GM23338 (cell line): ENCODE data around the gene PRR29. TPM values are rescaled to one million over a fixed set of nuclear protein-coding genes. Genes with fewer than 3 reads are reported as not detected.

ENCODE experiments used
- ATAC-seq: fragments of 200-7000 bp; cut with Tn5 transposase; 3 replicates; pipeline ENCODE4 v1.9.1; 2020
- DNase-seq: peaks from one replicate; pipeline ENCODE4 v3.0.0-alpha.2; 2015; ENCODE audit warnings: low spot score
- H2AFZ ChIP-seq: fragments of 200-600 bp; sonication (generic); 2 replicates; pipeline ENCODE4 v1.8.0; 2016; ENCODE audit warnings: antibody characterized with exemption, mild to moderate bottlenecking, moderate library complexity
- H3F3A ChIP-seq: fragments of 200-600 bp; sonication (generic); replicated peaks from 2 replicates; pipeline ENCODE4 v1.8.0; 2017; ENCODE audit warnings: antibody characterized with exemption, mixed run types, low read depth
- H3K27ac ChIP-seq: fragments of 200-600 bp; sonication (generic); 2 replicates; pipeline ENCODE4 v1.6.1; 2016; ENCODE audit warnings: low read depth
- H3K27me3 ChIP-seq: fragments of 200-600 bp; sonication (generic); 2 replicates; pipeline ENCODE4 v1.8.0; 2016; ENCODE audit warnings: mild to moderate bottlenecking, mixed run types, moderate library complexity; ENCODE audit not compliant: insufficient read depth
- H3K36me3 ChIP-seq: fragments of 200-600 bp; sonication (generic); 2 replicates; pipeline ENCODE4 v1.8.0; 2016; ENCODE audit warnings: mild to moderate bottlenecking; ENCODE audit not compliant: insufficient read depth
- H3K4me1 ChIP-seq: fragments of 200-600 bp; sonication (generic); 2 replicates; pipeline ENCODE4 v1.8.0; 2016; ENCODE audit warnings: mild to moderate bottlenecking, moderate library complexity; ENCODE audit not compliant: insufficient read depth
- H3K4me2 ChIP-seq: fragments of 200-600 bp; sonication (generic); 2 replicates; pipeline ENCODE4 v1.7.1; 2017; ENCODE audit warnings: mixed run types
- H3K4me3 ChIP-seq: fragments of 200-600 bp; sonication (generic); 2 replicates; pipeline ENCODE4 v1.6.1; 2016; ENCODE audit warnings: mixed run types
- H3K79me2 ChIP-seq: fragments of 200-600 bp; sonication (generic); replicated peaks from 2 replicates; pipeline ENCODE4 v1.8.0; 2017; ENCODE audit warnings: mild to moderate bottlenecking; ENCODE audit not compliant: insufficient read depth
- H3K9me2 ChIP-seq: fragments of 200-600 bp; sonication (generic); 2 replicates; pipeline ENCODE4 v1.8.0; 2017; ENCODE audit not compliant: insufficient read depth
- H4K20me1 ChIP-seq: fragments of 200-600 bp; sonication (generic); replicated peaks from 2 replicates; pipeline ENCODE4 v1.8.0; 2017; ENCODE audit warnings: mild to moderate bottlenecking; ENCODE audit not compliant: insufficient read depth
- H3K27ac Mint-ChIP-seq: 2 replicates; pipeline ENCODE4 v1.8.0; 2020; ENCODE audit warnings: inconsistent platforms, mild to moderate bottlenecking, moderate library complexity, mixed read lengths
- H3K27me3 Mint-ChIP-seq: 3 replicates; pipeline ENCODE4 v1.8.0; 2022; ENCODE audit warnings: low read depth, mild to moderate bottlenecking, moderate library complexity, mixed read lengths, inconsistent platforms; ENCODE audit not compliant: insufficient read depth, poor library complexity
- H3K36me3 Mint-ChIP-seq: 3 replicates; pipeline ENCODE4 v1.8.0; 2021; ENCODE audit warnings: low read depth, mild to moderate bottlenecking, inconsistent platforms, moderate library complexity, mixed read lengths
- H3K4me1 Mint-ChIP-seq: 3 replicates; pipeline ENCODE4 v1.8.0; 2020; ENCODE audit warnings: mild to moderate bottlenecking, inconsistent platforms, mixed read lengths
- H3K4me3 Mint-ChIP-seq: 3 replicates; pipeline ENCODE4 v1.8.0; 2021; ENCODE audit warnings: moderate library complexity, mild to moderate bottlenecking, inconsistent platforms, mixed read lengths
- H3K9me3 Mint-ChIP-seq: 3 replicates; pipeline ENCODE4 v1.8.0; 2020; ENCODE audit warnings: moderate library complexity, mild to moderate bottlenecking, inconsistent platforms, mixed read lengths
- EZH2 ChIP-seq: fragments of 200-600 bp; sonication (generic); IDR thresholded peaks from one replicate; pipeline ENCODE4 v1.8.0; 2017; ENCODE audit warnings: antibody characterized with exemption, mild to moderate bottlenecking, low read depth; ENCODE audit not compliant: unreplicated experiment
- EZH2phosphoT487 ChIP-seq: fragments of 200-600 bp; sonication (generic); IDR thresholded peaks from one replicate; pipeline ENCODE4 v1.8.1; 2018; ENCODE audit warnings: antibody characterized with exemption; ENCODE audit not compliant: unreplicated experiment
- JUNB ChIP-seq: IDR thresholded peaks from one replicate; pipeline ENCODE4 v1.6.1; 2016; ENCODE audit warnings: antibody characterized with exemption; ENCODE audit not compliant: unreplicated experiment
- POLR2AphosphoS5 ChIP-seq: IDR thresholded peaks from 2 replicates; pipeline ENCODE4 v1.6.1; 2016; ENCODE audit warnings: antibody characterized with exemption, low read depth
- REST ChIP-seq: IDR thresholded peaks from one replicate; pipeline ENCODE4 v1.6.1; 2018; ENCODE audit warnings: antibody characterized with exemption; ENCODE audit not compliant: unreplicated experiment
- STAT1 ChIP-seq: IDR thresholded peaks from one replicate; pipeline ENCODE4 v1.6.1; 2016; ENCODE audit warnings: antibody characterized with exemption; ENCODE audit not compliant: unreplicated experiment
- ZNF114 ChIP-seq: fragments of 250-450 bp; sonication (Bioruptor Pico); IDR thresholded peaks from 2 replicates; pipeline ENCODE4 v1.5.0; 2020; ENCODE audit warnings: mild to moderate bottlenecking, moderate library complexity
- polyA plus RNA-seq: library from polyadenylated mRNA; unstranded; fragments of >200 nt; fragmentation: Nextera tagmentation; extraction: Ambion mirVana; gene quantifications from 2 replicates; pipeline ENCODE4 v1.2.1, GENCODE V29; 2016
- total RNA-seq: library from RNA; depleted of rRNA; stranded (reverse); fragments of >200 nt; shearing (Covaris generic); gene quantifications from 2 replicates; pipeline ENCODE4 v1.2.3, GENCODE V29; 2014
- TF ChIP-seq, protein P1 (sequence below): IDR thresholded peaks from 2 replicates; pipeline ENCODE4 v1.6.1; 2016; ENCODE audit warnings: antibody characterized with exemption

PRR29 gene
- total and polyA plus RNA-seq, 2 experiments from 2014 or later, result 0.24 to 1.3 TPM

GRCh38 chr17:63955791-63956190, 42.4 kb upstream of the PRR29 start (continued):
- TF ChIP-seq REST (no peak), EZH2phosphoT487 (no peak), STAT1 (no peak), POLR2AphosphoS5 (no peak), JUNB (no peak)

- DNase-seq (no peak), ATAC-seq (no peak)
- Histone ChIP-seq H3K27me3 (no peaks in the 10 kb centered on the region), H2AFZ (no peak overlapping the region), H3K9me2 (no peaks in the 10 kb centered on the region), H3K27ac (no peak overlapping the region), H3K79me2 (no peaks in the 10 kb centered on the region), H3F3A (no peaks in the 10 kb centered on the region), H4K20me1 (no peaks in the 10 kb centered on the region), H3K36me3 (no peaks in the 10 kb centered on the region), H3K4me3 (no peak overlapping the region), H3K4me1 (peaks cover 10% of the 10 kb centered on the region; the same call in 1 of the 2 replicates), H3K4me2 (no peak overlapping the region)
- TF ChIP-seq, protein P1, sequence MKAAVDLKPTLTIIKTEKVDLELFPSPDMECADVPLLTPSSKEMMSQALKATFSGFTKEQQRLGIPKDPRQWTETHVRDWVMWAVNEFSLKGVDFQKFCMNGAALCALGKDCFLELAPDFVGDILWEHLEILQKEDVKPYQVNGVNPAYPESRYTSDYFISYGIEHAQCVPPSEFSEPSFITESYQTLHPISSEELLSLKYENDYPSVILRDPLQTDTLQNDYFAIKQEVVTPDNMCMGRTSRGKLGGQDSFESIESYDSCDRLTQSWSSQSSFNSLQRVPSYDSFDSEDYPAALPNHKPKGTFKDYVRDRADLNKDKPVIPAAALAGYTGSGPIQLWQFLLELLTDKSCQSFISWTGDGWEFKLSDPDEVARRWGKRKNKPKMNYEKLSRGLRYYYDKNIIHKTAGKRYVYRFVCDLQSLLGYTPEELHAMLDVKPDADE, result no peak
- TF ChIP-seq ZNF114 (CRISPR knock-in tag), result no peak
- TF ChIP-seq REST, result no peak
- no peak for TF ChIP-seq EZH2
- no peak for TF ChIP-seq POLR2AphosphoS5
- no peak overlapping the region for H3K4me3 Mint-ChIP-seq
- no peaks in the 10 kb centered on the region; the same call in 2 of the 3 replicates for H3K9me3 Mint-ChIP-seq
- peaks cover 13% of the 10 kb centered on the region; the same call in 2 of the 3 replicates for H3K36me3 Mint-ChIP-seq
- H3K27ac Mint-ChIP-seq, result no peak overlapping the region
- peaks cover 12% of the 10 kb centered on the region for H3K4me1 Mint-ChIP-seq
- H3K27me3 Mint-ChIP-seq, result peaks cover 9% of the 10 kb centered on the region
These were observed 41.7 kb upstream of the PRR29 start for GRCh38 chr17:63956296-63956920.
